HG03045 (cell line): ENCODE results near the gene NBL1.

ENCODE experiments used
- ATAC-seq: cut with Tn5 transposase; IDR thresholded peaks from one replicate; pipeline ENCODE4 v1.9.1; 2021; ENCODE audit warnings: mild to moderate bottlenecking, moderate library complexity; ENCODE audit not compliant: unreplicated experiment

NBL1 gene

GRCh38 chr1:19645411-19646251 is 1.5 kb downstream of the NBL1 start:
- no peak for ATAC-seq

- ATAC-seq: no peak
These were observed 2.5 kb downstream of the NBL1 start for GRCh38 chr1:19646377-19647319.

GRCh38 chr1:19647643-19648042 is 3.5 kb downstream of the NBL1 start:
- no peak for ATAC-seq

DNA sequence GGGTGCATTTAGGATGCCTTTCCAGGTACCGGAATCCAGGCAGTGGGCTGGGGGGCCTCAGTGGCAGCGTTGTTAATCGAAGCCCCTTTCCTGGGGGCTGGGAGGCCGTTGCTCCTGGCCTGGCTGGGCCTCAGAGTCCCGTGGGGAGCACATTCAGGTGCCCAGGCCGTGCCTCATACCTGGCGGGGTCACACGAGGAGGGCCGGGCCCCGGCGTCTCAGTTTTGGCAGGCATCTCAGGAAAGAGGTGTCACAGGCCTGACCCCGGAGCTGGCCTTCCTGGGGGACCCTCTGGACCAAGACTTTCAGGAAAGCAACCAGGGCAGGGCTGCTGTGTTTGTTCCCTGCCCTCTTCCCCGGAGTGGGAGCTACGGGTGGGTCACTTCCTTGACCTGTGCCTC is 4.1 kb downstream of the NBL1 start:
- no peak for ATAC-seq

DNA sequence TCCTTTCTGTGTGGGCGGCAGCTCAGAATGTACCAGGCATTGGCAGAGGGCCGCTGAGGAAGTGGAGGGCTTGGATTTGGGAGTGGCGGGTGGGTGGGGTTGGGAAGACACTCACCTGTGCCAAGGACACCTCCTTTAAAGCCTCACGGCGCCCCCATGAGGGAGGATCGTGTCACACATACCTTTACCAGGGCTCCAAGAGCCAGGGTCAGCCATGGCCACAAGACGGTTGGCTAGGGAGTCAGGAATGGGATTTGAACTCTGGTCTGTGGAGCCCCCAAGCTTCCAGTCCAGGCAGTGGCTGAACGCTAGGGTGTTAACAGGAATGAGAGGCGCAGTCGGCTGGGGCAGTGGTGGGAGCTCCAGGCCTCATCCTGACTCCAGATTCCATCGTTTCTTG is 4.6 kb downstream of the NBL1 start:
- no peak for ATAC-seq

- no peak for ATAC-seq
These were observed 6.5 kb downstream of the NBL1 start for GRCh38 chr1:19650416-19651140.

DNA sequence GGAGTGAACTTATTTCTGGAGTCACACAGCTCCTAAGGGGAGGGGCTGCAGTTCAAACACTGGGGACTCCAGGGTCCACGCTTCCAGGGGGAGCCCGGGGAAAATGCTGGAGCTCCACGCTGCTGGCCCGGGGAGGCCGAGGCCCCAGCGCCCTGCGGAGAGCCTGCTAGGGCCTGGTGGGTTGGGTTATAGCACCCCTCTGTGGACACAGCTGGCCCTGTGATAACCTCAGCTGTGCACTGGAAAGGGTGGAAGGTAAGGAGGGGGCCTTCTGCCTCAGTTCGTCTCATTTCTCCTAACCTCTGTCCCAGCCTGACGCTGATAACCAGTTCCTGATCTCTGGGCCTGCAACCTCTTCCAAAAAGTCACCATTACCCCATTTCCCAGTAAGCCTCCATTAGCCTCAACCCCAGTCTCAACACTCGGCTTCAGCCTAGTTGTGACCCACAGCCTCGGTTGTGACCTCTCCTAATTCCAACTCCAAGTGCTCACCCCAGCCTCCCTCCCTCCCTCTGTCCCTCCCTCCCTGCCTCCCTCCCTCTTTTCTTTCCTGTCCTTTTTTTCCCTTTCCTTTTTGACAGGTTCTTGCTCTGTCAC is 7.1 kb downstream of the NBL1 start:
- no peak for ATAC-seq

DNA sequence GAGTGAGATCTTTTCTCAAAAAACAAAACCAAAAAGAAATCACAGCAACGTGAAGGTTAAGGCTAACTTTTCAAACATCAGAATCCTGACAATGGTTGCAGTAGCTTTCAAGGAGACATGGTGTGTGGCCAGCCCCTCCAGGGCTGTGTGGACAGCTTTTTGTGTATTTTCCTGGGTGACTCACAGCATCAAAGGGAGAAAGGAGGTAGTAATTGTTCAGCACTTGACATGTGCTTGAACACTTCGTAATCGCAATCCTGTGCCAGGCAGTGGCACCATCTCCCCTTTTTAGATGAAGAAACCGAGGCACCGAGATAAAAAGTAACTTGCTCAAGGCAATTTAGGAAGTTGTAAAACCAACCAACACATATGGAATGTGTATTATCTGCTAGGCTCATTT is 10.3 kb downstream of the NBL1 start:
- no peak for ATAC-seq

DNA sequence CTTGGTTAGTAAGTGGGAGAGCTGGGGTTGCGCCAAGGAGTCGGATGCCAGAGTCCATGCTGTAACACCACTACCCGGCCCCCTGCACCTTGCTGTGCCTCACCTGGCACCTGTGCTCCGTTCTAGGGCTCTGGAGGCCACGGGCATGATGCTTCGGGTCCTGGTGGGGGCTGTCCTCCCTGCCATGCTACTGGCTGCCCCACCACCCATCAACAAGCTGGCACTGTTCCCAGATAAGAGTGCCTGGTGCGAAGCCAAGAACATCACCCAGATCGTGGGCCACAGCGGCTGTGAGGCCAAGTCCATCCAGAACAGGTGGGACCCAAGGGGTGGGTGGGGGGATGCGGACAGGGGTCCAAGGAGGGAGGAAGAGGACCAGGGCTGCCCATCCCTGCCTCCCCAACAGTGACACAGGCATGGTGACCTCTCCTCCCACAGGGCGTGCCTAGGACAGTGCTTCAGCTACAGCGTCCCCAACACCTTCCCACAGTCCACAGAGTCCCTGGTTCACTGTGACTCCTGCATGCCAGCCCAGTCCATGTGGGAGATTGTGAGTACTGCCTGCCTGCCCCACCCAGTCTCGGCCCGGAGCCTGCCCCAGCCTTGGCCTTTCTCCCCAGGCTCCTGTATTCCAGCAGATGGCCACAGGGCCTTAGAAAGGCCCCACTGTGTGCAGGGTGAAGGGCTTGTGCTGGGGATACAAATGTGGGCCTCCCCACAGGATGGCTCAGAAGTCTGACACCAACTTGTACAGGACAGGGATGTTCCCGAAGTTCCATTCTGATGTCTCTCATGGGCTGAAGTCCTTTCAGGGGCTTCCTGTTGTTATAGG is 11.0 kb downstream of the NBL1 start:
- ATAC-seq: no peak

DNA sequence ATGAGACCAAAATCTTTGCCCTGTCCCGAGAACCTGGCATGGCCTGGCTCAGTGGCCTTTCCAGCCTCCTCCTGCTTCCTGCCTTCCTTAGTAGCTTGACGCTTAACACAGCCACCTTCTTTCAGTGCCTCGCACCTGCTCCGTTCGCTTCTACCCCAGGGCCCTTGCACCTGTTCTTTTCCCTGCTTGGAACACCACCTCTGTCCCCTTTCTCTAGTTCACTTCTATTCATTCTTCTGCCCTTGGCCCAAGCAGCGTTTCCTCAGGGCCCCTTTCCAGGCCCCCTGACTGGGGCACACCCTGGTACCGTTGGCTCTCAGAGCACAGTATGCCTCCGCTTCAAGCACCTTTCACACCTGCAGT is 11.6 kb downstream of the NBL1 start:
- ATAC-seq: no peak

- no peak for ATAC-seq
These were observed 12.1 kb downstream of the NBL1 start for GRCh38 chr1:19656134-19656779.

DNA sequence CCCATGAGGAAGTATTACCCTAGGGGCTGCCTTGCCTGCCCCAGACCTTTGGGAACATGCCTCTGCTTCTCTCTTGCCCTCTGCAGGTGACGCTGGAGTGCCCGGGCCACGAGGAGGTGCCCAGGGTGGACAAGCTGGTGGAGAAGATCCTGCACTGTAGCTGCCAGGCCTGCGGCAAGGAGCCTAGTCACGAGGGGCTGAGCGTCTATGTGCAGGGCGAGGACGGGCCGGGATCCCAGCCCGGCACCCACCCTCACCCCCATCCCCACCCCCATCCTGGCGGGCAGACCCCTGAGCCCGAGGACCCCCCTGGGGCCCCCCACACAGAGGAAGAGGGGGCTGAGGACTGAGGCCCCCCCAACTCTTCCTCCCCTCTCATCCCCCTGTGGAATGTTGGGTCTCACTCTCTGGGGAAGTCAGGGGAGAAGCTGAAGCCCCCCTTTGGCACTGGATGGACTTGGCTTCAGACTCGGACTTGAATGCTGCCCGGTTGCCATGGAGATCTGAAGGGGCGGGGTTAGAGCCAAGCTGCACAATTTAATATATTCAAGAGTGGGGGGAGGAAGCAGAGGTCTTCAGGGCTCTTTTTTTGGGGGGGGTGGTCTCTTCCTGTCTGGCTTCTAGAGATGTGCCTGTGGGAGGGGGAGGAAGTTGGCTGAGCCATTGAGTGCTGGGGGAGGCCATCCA is 12.8 kb downstream of the NBL1 start:
- ATAC-seq: no peak

GRCh38 chr1:19657511-19657910 is 13.4 kb downstream of the NBL1 start:
- no peak for ATAC-seq

DNA sequence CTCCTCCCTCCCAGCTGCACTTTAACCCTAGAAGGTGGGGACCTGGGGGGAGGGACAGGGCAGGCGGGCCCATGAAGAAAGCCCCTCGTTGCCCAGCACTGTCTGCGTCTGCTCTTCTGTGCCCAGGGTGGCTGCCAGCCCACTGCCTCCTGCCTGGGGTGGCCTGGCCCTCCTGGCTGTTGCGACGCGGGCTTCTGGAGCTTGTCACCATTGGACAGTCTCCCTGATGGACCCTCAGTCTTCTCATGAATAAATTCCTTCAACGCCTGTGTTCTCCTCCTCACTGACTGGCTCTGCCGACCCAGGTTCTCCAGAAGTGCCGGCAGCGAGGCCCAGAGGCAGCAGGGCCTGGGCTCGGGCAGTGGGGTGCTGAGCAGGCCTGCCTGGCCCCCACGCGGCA is 14.1 kb downstream of the NBL1 start:
- no peak for ATAC-seq

GRCh38 chr1:19661721-19662228 is 17.7 kb downstream of the NBL1 start:
- ATAC-seq: no peak

DNA sequence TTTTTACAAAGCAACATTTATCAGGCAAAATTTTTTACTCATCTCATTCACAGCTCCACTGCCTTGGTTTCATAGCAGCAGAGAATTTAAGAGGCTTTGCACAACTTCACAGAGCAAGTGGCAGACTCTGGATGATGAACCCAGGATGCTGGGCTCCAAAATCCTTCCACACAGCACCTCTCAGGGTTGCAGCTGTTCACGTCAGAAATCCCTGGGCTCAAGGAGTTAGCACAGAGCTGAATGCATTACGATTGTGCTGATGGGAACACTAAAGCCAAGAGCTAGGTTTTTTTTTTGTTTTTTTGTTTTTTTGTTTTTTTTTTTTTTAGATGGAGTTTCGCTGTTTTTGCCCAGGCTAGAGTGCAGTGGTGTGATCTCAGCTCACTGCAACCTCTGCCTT is 18.2 kb downstream of the NBL1 start:
- ATAC-seq: no peak

GRCh38 chr1:19664453-19665185 is 20.5 kb downstream of the NBL1 start, which contains the start of gene HTR6:
TSS of gene HTR6 (plus strand) at chr1:19664875. CDS start at chr1:19665754, 879 bp downstream.
- no peak for ATAC-seq

DNA sequence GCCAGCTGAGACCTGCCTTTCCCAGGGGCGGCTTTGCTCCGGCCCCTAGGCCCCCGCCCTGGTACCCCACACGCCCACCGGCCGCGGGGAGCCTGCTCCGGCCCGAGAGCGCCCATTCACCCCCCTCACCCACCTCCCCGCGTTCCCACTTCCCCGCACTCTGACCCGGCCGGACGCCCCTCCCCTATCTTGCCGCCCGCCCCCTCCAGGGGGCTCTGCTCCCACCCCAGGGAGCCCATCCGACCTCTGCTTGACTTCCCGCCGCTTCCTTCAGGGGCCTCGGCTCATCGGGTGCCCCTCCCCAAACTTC is 21.0 kb downstream of the NBL1 start:
- no peak for ATAC-seq
